Stimulated activated CD4-positive, alpha-beta T cell treated with anti-CD3 and anti-CD28 coated beads, Interleukin-12 subunit alpha, Interleukin-12 subunit beta, amount 100 ng/mL, for 24 hours (primary cell): ENCODE results near the gene MVB12B.
A peak's percentile ranks its signal among the peaks of the same experiment; 100 is the strongest.
"Not testable (repeated sequence)": the region's sequence is repeated elsewhere in the genome, so short reads cannot be mapped to it uniquely, and the experiment has no call there.

ENCODE experiments used
- DNase-seq, 2 experiments: peaks; one replicate each; pipeline ENCODE4 v3.0.0-alpha.2; 2020; ENCODE audit warnings: low read depth in 2 of 2

MVB12B gene

DNA sequence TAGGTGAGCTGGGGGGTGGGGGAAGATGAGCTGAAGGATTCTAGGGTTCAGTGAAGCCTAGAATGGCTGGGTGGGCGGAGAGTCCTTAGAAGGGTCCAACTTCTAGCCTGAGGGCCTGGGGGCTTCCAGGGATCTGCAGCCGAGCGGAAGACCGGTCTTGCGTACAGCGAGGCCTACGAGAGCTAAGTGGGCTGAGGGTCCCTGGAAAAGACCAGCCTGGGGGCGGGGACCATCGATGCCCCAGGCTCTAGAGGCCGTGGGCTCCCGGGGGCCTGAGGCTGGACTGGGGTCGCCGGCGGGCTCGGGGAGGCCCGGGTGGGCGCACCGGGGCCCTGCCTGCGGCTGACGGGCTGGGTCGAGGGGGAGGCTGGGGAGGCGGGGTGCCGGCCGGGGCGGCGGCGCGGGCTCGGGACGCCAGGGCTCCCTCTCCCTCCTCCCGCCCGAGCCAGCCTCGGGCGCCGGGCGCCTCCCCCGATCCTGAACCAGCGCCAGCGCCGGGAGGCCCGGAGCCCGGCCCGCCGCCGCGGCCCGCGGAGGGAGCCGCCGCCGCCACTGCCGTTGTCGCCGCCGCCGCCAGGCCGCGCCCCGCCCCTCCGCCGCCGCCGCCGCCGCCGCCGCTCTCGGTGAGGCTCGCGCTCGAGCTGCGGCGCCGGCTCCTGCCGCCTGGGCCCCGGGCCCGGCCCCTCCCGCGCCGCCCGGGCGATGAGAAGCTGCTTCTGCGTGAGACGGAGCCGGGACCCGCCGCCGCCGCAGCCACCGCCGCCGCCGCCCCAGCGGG lies at the start of gene MVB12B:
TSS of gene MVB12B (plus strand) at position 602 of the 778 bp plus-strand sequence. CDS start at position 703, 101 bp downstream.
- peak; percentile 9 to 20 for DNase-seq

GRCh38 chr9:126283799-126284465 lies 42.7 kb upstream of the MVB12B start:
- DNase-seq: no peak

DNA sequence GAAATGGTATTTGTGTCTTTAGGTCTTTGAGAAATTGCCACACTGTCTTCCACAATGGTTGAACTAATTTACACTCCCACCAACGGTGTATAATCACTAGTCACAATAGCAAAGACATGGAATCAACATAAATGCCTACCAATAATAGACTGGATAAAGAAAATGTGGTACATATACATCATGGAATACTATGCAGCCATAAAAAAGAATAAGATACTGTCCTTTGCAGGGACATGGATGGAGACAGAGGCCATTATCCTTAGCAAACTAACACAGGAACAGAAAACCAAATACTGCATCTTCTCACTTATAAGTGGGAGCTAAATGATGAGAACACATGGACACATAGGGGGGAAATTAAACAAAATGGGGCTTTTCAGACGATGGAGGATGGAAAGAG lies 41.0 kb upstream of the MVB12B start:
- not testable (repeated sequence) for DNase-seq

GRCh38 chr9:126287166-126287866 lies 39.3 kb upstream of the MVB12B start:
- DNase-seq: no peak

- DNase-seq: no peak
These were observed 35.8 kb upstream of the MVB12B start for GRCh38 chr9:126290871-126291270.

DNA sequence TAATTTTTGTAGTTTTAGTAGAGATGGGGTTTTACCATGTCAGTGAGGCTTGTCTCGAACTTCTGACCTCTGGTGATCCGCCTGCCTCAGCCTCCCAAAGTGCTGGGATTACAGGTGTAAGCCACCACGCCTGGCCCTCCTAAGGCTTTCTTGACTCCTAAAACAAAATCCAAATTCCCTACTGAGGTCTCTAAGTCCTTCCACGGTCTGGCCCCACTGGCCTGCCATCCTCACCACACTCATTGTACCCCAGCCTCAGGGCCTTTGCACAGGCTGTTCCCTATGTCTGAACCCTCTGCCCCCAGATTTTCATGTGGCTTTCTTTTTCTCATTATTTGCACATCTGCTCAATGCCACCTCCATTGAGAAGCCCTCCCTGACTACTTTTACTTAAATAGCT lies 34.7 kb upstream of the MVB12B start:
- DNase-seq: no peak

GRCh38 chr9:126292736-126293521 lies 33.7 kb upstream of the MVB12B start:
- no peak for DNase-seq

- DNase-seq: no peak
These were observed 33.1 kb upstream of the MVB12B start for GRCh38 chr9:126293522-126293889.

- no peak for DNase-seq
These were observed 32.1 kb upstream of the MVB12B start for GRCh38 chr9:126294331-126295081.

- DNase-seq: no peak
These were observed 31.5 kb upstream of the MVB12B start for GRCh38 chr9:126295082-126295477.

- no peak for DNase-seq
These were observed 31.1 kb upstream of the MVB12B start for GRCh38 chr9:126295516-126295915.

DNA sequence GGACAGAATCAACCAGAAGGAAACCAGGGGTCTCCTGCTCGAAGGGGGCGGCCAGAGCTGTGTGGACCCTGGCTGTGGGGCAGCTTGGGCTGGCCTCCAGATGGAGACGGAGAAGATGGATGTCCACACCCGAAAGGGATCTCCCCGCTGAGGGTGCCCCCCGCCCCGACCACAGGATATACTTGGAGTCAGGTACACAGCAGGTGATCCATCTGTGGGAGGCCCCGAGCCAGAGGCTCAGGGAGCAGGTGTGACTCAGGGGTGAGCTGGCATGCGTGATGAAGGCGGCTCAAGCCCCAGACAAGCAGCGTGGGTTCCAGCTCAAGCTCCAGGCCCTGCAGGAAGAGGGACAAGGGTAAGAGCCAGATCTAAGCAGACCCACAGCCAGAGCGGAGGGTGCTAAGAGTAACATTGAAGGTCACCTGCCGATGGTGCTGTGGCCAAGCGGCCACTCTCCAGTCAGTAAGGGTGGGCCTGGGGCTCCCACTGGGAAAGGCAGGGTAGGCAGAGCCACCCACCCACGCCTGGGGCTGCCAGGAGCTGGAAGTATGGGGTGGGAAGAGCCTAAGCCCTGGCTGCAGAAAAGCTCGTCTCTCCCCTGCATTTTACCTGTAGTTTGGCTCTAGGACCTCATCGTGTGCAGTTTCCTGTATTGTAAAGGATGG lies 30.6 kb upstream of the MVB12B start:
- DNase-seq: no peak

- DNase-seq: no peak
These were observed 29.9 kb upstream of the MVB12B start for GRCh38 chr9:126296687-126297086.

- no peak for DNase-seq
These were observed 29.0 kb upstream of the MVB12B start for GRCh38 chr9:126297661-126298060.

- DNase-seq: no peak
These were observed 28.4 kb upstream of the MVB12B start for GRCh38 chr9:126298063-126298801.

- DNase-seq: no peak
These were observed 26.8 kb upstream of the MVB12B start for GRCh38 chr9:126299706-126300276.

DNA sequence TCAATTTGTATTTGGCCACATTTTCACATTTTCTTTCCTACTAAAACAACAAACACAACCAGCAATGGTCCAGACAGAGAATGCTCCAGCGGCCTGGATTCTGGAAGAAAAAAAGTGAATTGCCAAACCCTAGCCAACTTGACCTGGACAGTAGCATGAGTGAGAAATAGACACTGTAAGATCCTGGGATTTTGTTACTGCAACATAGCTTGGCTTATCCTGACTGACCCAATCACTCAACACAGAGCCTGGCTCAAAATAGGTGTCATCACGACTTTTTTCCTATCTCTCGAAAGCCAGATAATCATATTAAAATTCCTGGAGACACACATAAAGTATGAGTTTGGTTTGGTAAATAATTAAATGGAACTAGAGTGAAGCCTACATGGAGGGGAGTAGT lies 25.4 kb upstream of the MVB12B start:
- no peak for DNase-seq

- peak; percentile 9 to 15 for DNase-seq
These were observed 24.5 kb upstream of the MVB12B start for GRCh38 chr9:126301985-126302603.

DNA sequence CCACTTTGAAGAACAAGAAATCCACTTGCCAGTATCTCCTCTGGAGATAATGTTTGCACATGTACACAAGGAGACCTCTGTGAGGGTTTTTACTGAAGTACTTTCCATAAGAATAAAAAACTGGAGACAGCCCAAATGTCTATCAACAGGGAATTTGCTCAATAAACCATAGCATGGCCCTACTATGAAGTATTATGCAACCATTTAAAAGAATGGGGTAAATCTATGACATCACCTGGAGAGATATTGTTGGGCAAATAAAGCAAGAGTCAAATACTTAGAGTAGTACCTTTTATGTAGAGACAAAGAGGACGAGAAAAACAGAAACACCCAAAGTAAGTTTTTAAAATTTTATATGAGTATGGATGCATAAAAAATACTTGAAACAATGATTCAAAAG lies 23.9 kb upstream of the MVB12B start:
- no peak for DNase-seq
